Activated naive CD8-positive, alpha-beta T cell treated with anti-CD3 and anti-CD28 coated beads for 36 hours (primary cell): ENCODE data around the gene FBLN5. TPM values are rescaled to one million over a fixed set of nuclear protein-coding genes. Genes with fewer than 3 reads are reported as not detected.

ENCODE experiments used
- DNase-seq: peaks from one replicate; pipeline ENCODE4 v3.0.0; 2021
- H3K27ac Mint-ChIP-seq: one replicate; pipeline ENCODE4 v1.8.0; 2022; ENCODE audit warnings: mild to moderate bottlenecking, moderate library complexity, mixed read lengths
- H3K27me3 Mint-ChIP-seq: one replicate; pipeline ENCODE4 v1.8.0; 2022; ENCODE audit warnings: mild to moderate bottlenecking, mixed read lengths
- H3K36me3 Mint-ChIP-seq: one replicate; pipeline ENCODE4 v1.8.0; 2021; ENCODE audit warnings: mild to moderate bottlenecking, mixed read lengths
- H3K4me1 Mint-ChIP-seq: one replicate; pipeline ENCODE4 v1.8.0; 2021; ENCODE audit warnings: mixed read lengths
- H3K4me3 Mint-ChIP-seq: one replicate; pipeline ENCODE4 v1.8.0; 2022; ENCODE audit warnings: mild to moderate bottlenecking, moderate library complexity, mixed read lengths
- H3K9me3 Mint-ChIP-seq: one replicate; pipeline ENCODE4 v1.8.0; 2022; ENCODE audit warnings: mixed read lengths
- total RNA-seq, 2 experiments: library from RNA; stranded (reverse); gene quantifications; one replicate each; pipeline ENCODE4 v1.2.3, GENCODE V29; 2021

The FBLN5 gene
- total RNA-seq, 2 experiments from 2014 or later = 1.3 to 1.6 TPM

DNA sequence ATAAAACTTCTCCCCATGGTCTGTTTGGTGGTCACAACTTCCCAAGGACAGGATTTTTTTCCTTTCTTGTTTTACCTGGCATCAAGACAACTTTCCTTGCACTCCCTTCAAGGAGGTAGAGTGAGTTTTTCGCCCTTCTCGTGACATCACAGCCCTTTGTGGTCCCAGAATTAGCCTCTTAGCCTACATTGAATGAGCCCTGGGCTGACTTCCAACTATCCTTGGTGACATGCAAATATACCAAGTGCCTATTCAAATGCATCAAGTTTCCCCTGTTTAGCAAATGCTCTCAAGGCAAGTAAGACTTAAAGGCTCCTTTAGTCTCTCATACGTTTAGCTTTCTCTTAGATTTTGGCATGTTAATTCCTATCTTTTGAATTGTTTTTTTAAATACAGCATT, 116.7 kb downstream of the FBLN5 start:
- Mint-ChIP-seq H3K36me3 (peaks cover 18% of the 10 kb centered on the region), H3K9me3 (peaks cover 6% of the 10 kb centered on the region), H3K4me3 (no peak overlapping the region), H3K4me1 (peaks cover 47% of the 10 kb centered on the region), H3K27ac (peak overlapping the region; percentile 43), H3K27me3 (peaks cover 4% of the 10 kb centered on the region)
- no peak for DNase-seq

DNA sequence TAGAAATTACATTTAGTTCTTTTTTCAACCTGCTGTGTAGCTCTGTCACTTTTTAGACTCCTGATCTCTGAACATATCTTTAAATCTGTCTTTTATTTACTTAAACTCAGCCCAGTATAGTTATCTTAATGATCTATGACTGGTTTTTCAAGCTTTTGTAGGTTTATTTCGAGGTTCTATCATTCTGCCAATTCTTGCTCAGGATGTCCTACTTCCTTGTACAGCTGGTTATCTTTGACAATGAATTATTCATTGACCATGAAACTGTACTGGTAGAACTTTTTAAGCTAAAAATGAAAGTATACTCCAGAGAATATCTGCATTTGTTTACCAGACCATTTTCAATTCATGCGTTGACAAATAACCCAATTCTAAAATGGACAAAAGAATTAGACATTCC, 118.0 kb downstream of the FBLN5 start:
- no peak for DNase-seq
- Mint-ChIP-seq H3K27me3 (no peaks in the 10 kb centered on the region), H3K9me3 (peaks cover 10% of the 10 kb centered on the region), H3K4me3 (no peak overlapping the region), H3K4me1 (peaks cover 41% of the 10 kb centered on the region), H3K27ac (peak overlapping the region; percentile 1), H3K36me3 (peaks cover 24% of the 10 kb centered on the region)

DNA sequence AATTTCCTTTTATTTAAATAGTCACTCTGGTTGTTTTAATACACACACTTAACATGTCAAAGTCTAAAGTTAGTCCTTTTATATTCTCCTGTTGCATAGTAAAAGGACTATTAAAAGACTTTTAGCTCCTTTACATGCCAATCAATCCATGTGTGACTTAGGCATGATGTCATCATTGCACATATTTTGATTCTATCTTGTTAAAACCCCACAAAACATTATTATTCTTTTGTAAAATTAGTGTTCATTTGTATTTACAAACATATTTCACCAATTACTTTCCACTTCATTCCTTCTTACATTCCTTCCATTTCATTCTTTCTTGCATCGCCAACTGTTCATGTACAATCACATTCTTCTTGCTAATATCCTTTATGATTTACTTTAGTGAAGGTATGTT, 119.7 kb downstream of the FBLN5 start:
- Mint-ChIP-seq H3K4me3 (no peak overlapping the region), H3K4me1 (peaks cover 32% of the 10 kb centered on the region), H3K36me3 (peaks cover 31% of the 10 kb centered on the region), H3K27ac (peak overlapping the region; percentile 10), H3K9me3 (peaks cover 12% of the 10 kb centered on the region), H3K27me3 (no peaks in the 10 kb centered on the region)
- DNase-seq = no peak

Other genes starting within 250 kb of the FBLN5 start
- gene CATSPERB, start 215.6 kb downstream of the FBLN5 start, total RNA-seq = under 1 TPM; 0.18 to 0.27 TPM
- gene TC2N, start 80.2 kb downstream of the FBLN5 start, total RNA-seq = 10 to 100 TPM; 16.7 to 17.4 TPM
- gene TRIP11, start 92.4 kb upstream of the FBLN5 start, total RNA-seq = 10 to 100 TPM; 29.9 to 30.0 TPM
- gene ATXN3, start 158.9 kb upstream of the FBLN5 start, total RNA-seq = 10 to 100 TPM; 30.3 to 30.5 TPM
- gene NDUFB1, start 174.0 kb upstream of the FBLN5 start, total RNA-seq = 100 to 1,000 TPM; 100 to 105 TPM
- gene CPSF2, start 174.3 kb upstream of the FBLN5 start, total RNA-seq = 100 to 1,000 TPM; 121 to 123 TPM